OCI-LY3 (cell line): ENCODE measurements around the gene TCL1B.

Experiments
- CTCF ChIP-seq: fragments of 200-600, 300-600 bp; sonication (generic); IDR thresholded peaks from 2 replicates; pipeline ENCODE4 v1.5.1; 2014; ENCODE audit warnings: antibody characterized with exemption, low read length, low read depth
- EZH2phosphoT487 ChIP-seq: fragments of 200-600 bp; shearing (Covaris generic); IDR thresholded peaks from 2 replicates; pipeline ENCODE4 v1.6.1; 2018; ENCODE audit warnings: antibody characterized with exemption, mixed run types, low read depth

- no peak for TF ChIP-seq CTCF
- TF ChIP-seq EZH2phosphoT487 = no peak
These were observed 21.7 kb upstream of the TCL1B start for GRCh38 chr14:95664546-95664945.
